Measurements from ENCODE around the gene TAGAP. TPM values are rescaled to one million over a fixed set of nuclear protein-coding genes. Genes with fewer than 3 reads are reported as not detected.
"Not testable (repeated sequence)": the region's sequence is repeated elsewhere in the genome, so short reads cannot be mapped to it uniquely, and the experiment has no call there.

The TAGAP gene
- total and polyA plus RNA-seq, 4 donors = 3.1 to 7.7 (median 3.7) TPM

- Histone ChIP-seq H3K9me3 (ENCODE audit: control insufficient read depth, insufficient read depth, low read length) (no peaks in the 10 kb centered on the region), H3K4me3 (ENCODE audit: low read depth, low read length) (no peak overlapping the region), H3K27ac (ENCODE audit: low read depth, low read length) (no peak overlapping the region), H3K36me3 (ENCODE audit: control insufficient read depth, insufficient read depth, low read length) (no peaks in the 10 kb centered on the region), H3K4me1 (ENCODE audit: control insufficient read depth, insufficient read depth, low read length) (no peaks in the 10 kb centered on the region), H3K27me3 (ENCODE audit: control insufficient read depth, insufficient read depth, low read length) (no peaks in the 10 kb centered on the region)
- no peak for DNase-seq (ENCODE audit: low read depth in 4 of 6, low spot score in 6 of 6)
- WGBS (ENCODE audit: insufficient coverage) = 100% methylated on average over 4 of the region's 4 CpGs
Observed at GRCh38 chr6:159023893-159024292, 20.9 kb downstream of the TAGAP start.

GRCh38 chr6:159020011-159020410 lies 24.8 kb downstream of the TAGAP start:
- no peaks in the 10 kb centered on the region for H3K36me3 ChIP-seq (ENCODE audit: control insufficient read depth, insufficient read depth, low read length)
- H3K27ac ChIP-seq (ENCODE audit: low read depth, low read length) = no peak overlapping the region
- no peaks in the 10 kb centered on the region for H3K9me3 ChIP-seq (ENCODE audit: control insufficient read depth, insufficient read depth, low read length)
- H3K27me3 ChIP-seq (ENCODE audit: control insufficient read depth, insufficient read depth, low read length) = no peaks in the 10 kb centered on the region
- peak in 1 of 6 donors; percentile 62 for DNase-seq (ENCODE audit: low read depth in 4 of 6, low spot score in 6 of 6)
- H3K4me1 ChIP-seq (ENCODE audit: control insufficient read depth, insufficient read depth, low read length) = no peaks in the 10 kb centered on the region
- H3K4me3 ChIP-seq (ENCODE audit: low read depth, low read length) = no peak overlapping the region
- no CpG with 5 or more reads among the region's 2 CpGs for WGBS (ENCODE audit: insufficient coverage)

- Histone ChIP-seq H3K9me3 (ENCODE audit: control insufficient read depth, insufficient read depth, low read length) (no peaks in the 10 kb centered on the region), H3K4me3 (ENCODE audit: low read depth, low read length) (no peak overlapping the region), H3K27ac (ENCODE audit: low read depth, low read length) (no peak overlapping the region), H3K27me3 (ENCODE audit: control insufficient read depth, insufficient read depth, low read length) (no peaks in the 10 kb centered on the region), H3K36me3 (ENCODE audit: control insufficient read depth, insufficient read depth, low read length) (no peaks in the 10 kb centered on the region), H3K4me1 (ENCODE audit: control insufficient read depth, insufficient read depth, low read length) (no peaks in the 10 kb centered on the region)
- no peak for DNase-seq (ENCODE audit: low read depth in 4 of 6, low spot score in 6 of 6)
- 85% methylated on average over 2 of the region's 3 CpGs for WGBS (ENCODE audit: insufficient coverage)
Observed at GRCh38 chr6:159017757-159018559, 26.8 kb downstream of the TAGAP start.

- Histone ChIP-seq H3K27ac (ENCODE audit: low read depth, low read length) (no peak overlapping the region), H3K36me3 (ENCODE audit: control insufficient read depth, insufficient read depth, low read length) (no peaks in the 10 kb centered on the region), H3K9me3 (ENCODE audit: control insufficient read depth, insufficient read depth, low read length) (no peaks in the 10 kb centered on the region), H3K4me1 (ENCODE audit: control insufficient read depth, insufficient read depth, low read length) (no peaks in the 10 kb centered on the region), H3K4me3 (ENCODE audit: low read depth, low read length) (no peak overlapping the region), H3K27me3 (ENCODE audit: control insufficient read depth, insufficient read depth, low read length) (no peaks in the 10 kb centered on the region)
- DNase-seq (ENCODE audit: low read depth in 4 of 6, low spot score in 6 of 6) = no peak
Observed at GRCh38 chr6:159014406-159014805, 30.4 kb downstream of the TAGAP start.

- WGBS (ENCODE audit: insufficient coverage) = 95% methylated on average over 4 of the region's 5 CpGs
- no peak overlapping the region for H3K4me3 ChIP-seq (ENCODE audit: low read depth, low read length)
Observed at GRCh38 chr6:159013229-159013628, 31.6 kb downstream of the TAGAP start.

GRCh38 chr6:159012201-159012600 lies 32.6 kb downstream of the TAGAP start:
- Histone ChIP-seq H3K27me3 (ENCODE audit: control insufficient read depth, insufficient read depth, low read length) (no peaks in the 10 kb centered on the region), H3K27ac (ENCODE audit: low read depth, low read length) (no peak overlapping the region), H3K4me1 (ENCODE audit: control insufficient read depth, insufficient read depth, low read length) (no peaks in the 10 kb centered on the region), H3K36me3 (ENCODE audit: control insufficient read depth, insufficient read depth, low read length) (no peaks in the 10 kb centered on the region), H3K4me3 (ENCODE audit: low read depth, low read length) (no peak overlapping the region), H3K9me3 (ENCODE audit: control insufficient read depth, insufficient read depth, low read length) (no peaks in the 10 kb centered on the region)
- no CpG with 5 or more reads among the region's 4 CpGs for WGBS (ENCODE audit: insufficient coverage)
- DNase-seq (ENCODE audit: low read depth in 4 of 6, low spot score in 6 of 6) = no peak

More at GRCh38 chr6:159013229-159013628, 31.6 kb downstream of the TAGAP start:
- Histone ChIP-seq H3K27ac (ENCODE audit: low read depth, low read length) (no peak overlapping the region), H3K9me3 (ENCODE audit: control insufficient read depth, insufficient read depth, low read length) (no peaks in the 10 kb centered on the region), H3K36me3 (ENCODE audit: control insufficient read depth, insufficient read depth, low read length) (no peaks in the 10 kb centered on the region), H3K4me1 (ENCODE audit: control insufficient read depth, insufficient read depth, low read length) (no peaks in the 10 kb centered on the region), H3K27me3 (ENCODE audit: control insufficient read depth, insufficient read depth, low read length) (no peaks in the 10 kb centered on the region)
- no peak for DNase-seq (ENCODE audit: low read depth in 4 of 6, low spot score in 6 of 6)

GRCh38 chr6:159010037-159010612 lies 34.7 kb downstream of the TAGAP start:
- H3K27ac ChIP-seq (ENCODE audit: low read depth, low read length); H3K36me3 ChIP-seq (ENCODE audit: control insufficient read depth, insufficient read depth, low read length); H3K27me3 ChIP-seq (ENCODE audit: control insufficient read depth, insufficient read depth, low read length); H3K4me3 ChIP-seq (ENCODE audit: low read depth, low read length); DNase-seq (ENCODE audit: low read depth in 4 of 6, low spot score in 6 of 6); H3K9me3 ChIP-seq (ENCODE audit: control insufficient read depth, insufficient read depth, low read length); H3K4me1 ChIP-seq (ENCODE audit: control insufficient read depth, insufficient read depth, low read length): not testable (repeated sequence)
- WGBS (ENCODE audit: insufficient coverage) = 72% methylated on average over 4 of the region's 7 CpGs

GRCh38 chr6:159008656-159009288 lies 36.0 kb downstream of the TAGAP start:
- H3K27me3 ChIP-seq (ENCODE audit: control insufficient read depth, insufficient read depth, low read length) = no peaks in the 10 kb centered on the region
- 89% methylated on average over 5 of the region's 10 CpGs for WGBS (ENCODE audit: insufficient coverage)
- DNase-seq (ENCODE audit: low read depth in 4 of 6, low spot score in 6 of 6) = peak in 3 of 6 donors; percentile 9 to 72 (median 49)
- no peaks in the 10 kb centered on the region for H3K36me3 ChIP-seq (ENCODE audit: control insufficient read depth, insufficient read depth, low read length)
- H3K27ac ChIP-seq (ENCODE audit: low read depth, low read length) = no peak overlapping the region
- no peaks in the 10 kb centered on the region for H3K4me1 ChIP-seq (ENCODE audit: control insufficient read depth, insufficient read depth, low read length)
- no peaks in the 10 kb centered on the region for H3K9me3 ChIP-seq (ENCODE audit: control insufficient read depth, insufficient read depth, low read length)
- no peak overlapping the region for H3K4me3 ChIP-seq (ENCODE audit: low read depth, low read length)

GRCh38 chr6:159007510-159007909 lies 37.3 kb downstream of the TAGAP start:
- Histone ChIP-seq H3K4me1 (ENCODE audit: control insufficient read depth, insufficient read depth, low read length) (no peaks in the 10 kb centered on the region), H3K36me3 (ENCODE audit: control insufficient read depth, insufficient read depth, low read length) (no peaks in the 10 kb centered on the region), H3K9me3 (ENCODE audit: control insufficient read depth, insufficient read depth, low read length) (no peaks in the 10 kb centered on the region), H3K27me3 (ENCODE audit: control insufficient read depth, insufficient read depth, low read length) (no peaks in the 10 kb centered on the region), H3K27ac (ENCODE audit: low read depth, low read length) (no peak overlapping the region), H3K4me3 (ENCODE audit: low read depth, low read length) (no peak overlapping the region)
- 85% methylated on average over 5 of the region's 5 CpGs for WGBS (ENCODE audit: insufficient coverage)
- no peak for DNase-seq (ENCODE audit: low read depth in 4 of 6, low spot score in 6 of 6)

All from spinal cord (tissue), 10 donors.